Neural cell (in vitro differentiated cells): Measurements from ENCODE around the gene TSNAX. TPM values are rescaled to one million over a fixed set of nuclear protein-coding genes. Genes with fewer than 3 reads are reported as not detected.

Experiments
- H2AFZ ChIP-seq: fragments of 200-600, 300-800 bp; sonication (generic), shearing (Covaris generic); 2 replicates; pipeline ENCODE4 v1.6.0; 2014; ENCODE audit warnings: low read depth, mild to moderate bottlenecking, antibody characterized with exemption, low read length, moderate library complexity
- H3F3A ChIP-seq: fragments of 200-600 bp; shearing (Covaris generic); 2 replicates; pipeline ENCODE4 v1.6.1; 2016; ENCODE audit warnings: mild to moderate bottlenecking, moderate library complexity, mixed read lengths, antibody characterized with exemption, low read length; ENCODE audit not compliant: insufficient read depth, poor library complexity, severe bottlenecking
- H3K27ac ChIP-seq: fragments of 200-600, 300-800 bp; sonication (generic), shearing (Covaris generic); 2 replicates; pipeline ENCODE4 v1.5.1; 2014; ENCODE audit warnings: mild to moderate bottlenecking, low read length, moderate library complexity
- H3K27me3 ChIP-seq: fragments of 300-800, 200-600 bp; sonication (generic), shearing (Covaris generic); 2 replicates; pipeline ENCODE4 v1.6.0; 2014; ENCODE audit warnings: mild to moderate bottlenecking, low read depth, low read length, moderate library complexity; ENCODE audit not compliant: insufficient read depth
- H3K36me3 ChIP-seq: fragments of 300-800, 200-600 bp; sonication (generic), shearing (Covaris generic); 2 replicates; pipeline ENCODE4 v1.5.1; 2014; ENCODE audit warnings: mild to moderate bottlenecking, antibody characterized with exemption, low read length, moderate library complexity; ENCODE audit not compliant: insufficient read depth
- H3K4me2 ChIP-seq: fragments of 300-800, 200-600 bp; sonication (generic), shearing (Covaris generic); 2 replicates; pipeline ENCODE4 v1.6.0; 2014; ENCODE audit warnings: mild to moderate bottlenecking, low read length
- H3K4me3 ChIP-seq: fragments of 300-800, 200-600 bp; sonication (generic), shearing (Covaris generic); 2 replicates; pipeline ENCODE4 v1.5.1; 2014; ENCODE audit warnings: mild to moderate bottlenecking, low read length, moderate library complexity
- H3K79me2 ChIP-seq: fragments of 200-600 bp; shearing (Covaris generic); replicated peaks from 2 replicates; pipeline ENCODE4 v1.6.0; 2014; ENCODE audit warnings: mild to moderate bottlenecking, low read length, moderate library complexity; ENCODE audit not compliant: insufficient read depth
- H3K9ac ChIP-seq: fragments of 300-800, 200-600 bp; sonication (generic), shearing (Covaris generic); 2 replicates; pipeline ENCODE4 v1.6.1; 2016; ENCODE audit warnings: mild to moderate bottlenecking, low read length, mixed read lengths
- H3K9me2 ChIP-seq: fragments of 200-600 bp; shearing (Covaris generic); 2 replicates; pipeline ENCODE4 v1.6.1; 2016; ENCODE audit warnings: mild to moderate bottlenecking, low read length, mixed read lengths; ENCODE audit not compliant: insufficient read depth
- H3K9me3 ChIP-seq: fragments of 200-600, 300-800 bp; sonication (generic), shearing (Covaris generic); 2 replicates; pipeline ENCODE4 v1.6.1; 2016; ENCODE audit warnings: mild to moderate bottlenecking, mixed run types, low read length, moderate library complexity, mixed read lengths
- H4K20me1 ChIP-seq: fragments of 200-600 bp; shearing (Covaris generic); 2 replicates; pipeline ENCODE4 v1.6.1; 2016; ENCODE audit warnings: mild to moderate bottlenecking, mixed run types; ENCODE audit not compliant: insufficient read depth
- EP300 ChIP-seq: fragments of 450-650 bp; conservative IDR thresholded peaks from 2 replicates; pipeline ENCODE4 v1.6.1; 2014; ENCODE audit warnings: antibody characterized with exemption, mild to moderate bottlenecking, moderate library complexity; ENCODE audit not compliant: poor library complexity, severe bottlenecking
- EZH2 ChIP-seq: fragments of 200-600, 300-800 bp; shearing (Covaris generic), sonication (generic); IDR thresholded peaks from 2 replicates; pipeline ENCODE4 v1.6.1; 2014; ENCODE audit warnings: antibody characterized with exemption, low read length, borderline replicate concordance, mild to moderate bottlenecking; ENCODE audit not compliant: insufficient read depth, poor library complexity, severe bottlenecking
- MXI1 ChIP-seq: fragments of 450-650 bp; conservative IDR thresholded peaks from 2 replicates; pipeline ENCODE4 v1.6.1; 2014; ENCODE audit warnings: antibody characterized with exemption, mild to moderate bottlenecking; ENCODE audit not compliant: poor library complexity, severe bottlenecking
- POLR2AphosphoS5 ChIP-seq: IDR thresholded peaks from 2 replicates; pipeline ENCODE4 v1.6.1; 2012
- RAD21 ChIP-seq: fragments of 450-650 bp; conservative IDR thresholded peaks from 2 replicates; pipeline ENCODE4 v1.6.1; 2014; ENCODE audit warnings: antibody characterized with exemption, mild to moderate bottlenecking, moderate library complexity
- SMC3 ChIP-seq: fragments of 450-650 bp; conservative IDR thresholded peaks from 2 replicates; pipeline ENCODE4 v1.6.1; 2014; ENCODE audit warnings: antibody characterized with exemption, mild to moderate bottlenecking, moderate library complexity; ENCODE audit not compliant: poor library complexity
- TAF1 ChIP-seq: IDR thresholded peaks from 2 replicates; pipeline ENCODE4 v1.6.1; 2012; ENCODE audit warnings: low read depth
- polyA plus RNA-seq: library from polyadenylated mRNA; depleted of rRNA; stranded (reverse); fragments of >200 nt; gene quantifications from 2 replicates; pipeline ENCODE4 v1.2.3, GENCODE V29; 2014
- TF ChIP-seq, protein P1 (sequence below): IDR thresholded peaks from 2 replicates; pipeline ENCODE4 v1.6.1; 2012; ENCODE audit warnings: borderline replicate concordance
- TF ChIP-seq, protein P2 (sequence below): fragments of 450-650 bp; IDR thresholded peaks from 2 replicates; pipeline ENCODE4 v1.5.1; 2014; ENCODE audit warnings: antibody characterized with exemption, mild to moderate bottlenecking, moderate library complexity; ENCODE audit not compliant: poor library complexity, severe bottlenecking

The TSNAX gene
- polyA plus RNA-seq, 1 donor from 2014 or later, result 55.2 TPM

DNA sequence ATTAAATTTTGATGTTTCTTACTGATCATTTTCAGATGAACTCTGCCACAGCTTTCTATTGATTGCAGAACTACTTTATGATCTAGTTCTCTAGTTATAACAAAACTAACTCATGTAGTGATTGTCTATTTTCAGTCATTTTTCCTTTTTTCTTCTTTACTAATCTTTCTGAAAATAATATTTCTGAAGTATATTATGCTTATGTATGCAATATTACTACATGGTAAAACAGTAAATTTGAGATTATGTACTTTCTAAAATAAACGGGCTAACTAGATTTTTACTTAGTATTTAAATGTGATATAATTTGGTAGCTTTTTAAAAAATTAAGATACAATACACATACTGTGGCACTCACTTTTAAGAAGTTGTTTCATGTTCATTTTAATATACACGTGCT, 7.6 kb downstream of the TSNAX start:
- H3K4me3 ChIP-seq, result no peak overlapping the region
- no peaks in the 10 kb centered on the region for H4K20me1 ChIP-seq
- peaks cover 43% of the 10 kb centered on the region for H3K79me2 ChIP-seq
- no peak overlapping the region for H3K9ac ChIP-seq
- no peak for TF ChIP-seq EZH2
- no peak for TF ChIP-seq SMC3
- no peak for TF ChIP-seq TAF1
- TF ChIP-seq RAD21, result no peak
- TF ChIP-seq POLR2AphosphoS5, result no peak
- TF ChIP-seq, protein P1, sequence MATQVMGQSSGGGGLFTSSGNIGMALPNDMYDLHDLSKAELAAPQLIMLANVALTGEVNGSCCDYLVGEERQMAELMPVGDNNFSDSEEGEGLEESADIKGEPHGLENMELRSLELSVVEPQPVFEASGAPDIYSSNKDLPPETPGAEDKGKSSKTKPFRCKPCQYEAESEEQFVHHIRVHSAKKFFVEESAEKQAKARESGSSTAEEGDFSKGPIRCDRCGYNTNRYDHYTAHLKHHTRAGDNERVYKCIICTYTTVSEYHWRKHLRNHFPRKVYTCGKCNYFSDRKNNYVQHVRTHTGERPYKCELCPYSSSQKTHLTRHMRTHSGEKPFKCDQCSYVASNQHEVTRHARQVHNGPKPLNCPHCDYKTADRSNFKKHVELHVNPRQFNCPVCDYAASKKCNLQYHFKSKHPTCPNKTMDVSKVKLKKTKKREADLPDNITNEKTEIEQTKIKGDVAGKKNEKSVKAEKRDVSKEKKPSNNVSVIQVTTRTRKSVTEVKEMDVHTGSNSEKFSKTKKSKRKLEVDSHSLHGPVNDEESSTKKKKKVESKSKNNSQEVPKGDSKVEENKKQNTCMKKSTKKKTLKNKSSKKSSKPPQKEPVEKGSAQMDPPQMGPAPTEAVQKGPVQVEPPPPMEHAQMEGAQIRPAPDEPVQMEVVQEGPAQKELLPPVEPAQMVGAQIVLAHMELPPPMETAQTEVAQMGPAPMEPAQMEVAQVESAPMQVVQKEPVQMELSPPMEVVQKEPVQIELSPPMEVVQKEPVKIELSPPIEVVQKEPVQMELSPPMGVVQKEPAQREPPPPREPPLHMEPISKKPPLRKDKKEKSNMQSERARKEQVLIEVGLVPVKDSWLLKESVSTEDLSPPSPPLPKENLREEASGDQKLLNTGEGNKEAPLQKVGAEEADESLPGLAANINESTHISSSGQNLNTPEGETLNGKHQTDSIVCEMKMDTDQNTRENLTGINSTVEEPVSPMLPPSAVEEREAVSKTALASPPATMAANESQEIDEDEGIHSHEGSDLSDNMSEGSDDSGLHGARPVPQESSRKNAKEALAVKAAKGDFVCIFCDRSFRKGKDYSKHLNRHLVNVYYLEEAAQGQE, result no peak
- TF ChIP-seq, protein P2, sequence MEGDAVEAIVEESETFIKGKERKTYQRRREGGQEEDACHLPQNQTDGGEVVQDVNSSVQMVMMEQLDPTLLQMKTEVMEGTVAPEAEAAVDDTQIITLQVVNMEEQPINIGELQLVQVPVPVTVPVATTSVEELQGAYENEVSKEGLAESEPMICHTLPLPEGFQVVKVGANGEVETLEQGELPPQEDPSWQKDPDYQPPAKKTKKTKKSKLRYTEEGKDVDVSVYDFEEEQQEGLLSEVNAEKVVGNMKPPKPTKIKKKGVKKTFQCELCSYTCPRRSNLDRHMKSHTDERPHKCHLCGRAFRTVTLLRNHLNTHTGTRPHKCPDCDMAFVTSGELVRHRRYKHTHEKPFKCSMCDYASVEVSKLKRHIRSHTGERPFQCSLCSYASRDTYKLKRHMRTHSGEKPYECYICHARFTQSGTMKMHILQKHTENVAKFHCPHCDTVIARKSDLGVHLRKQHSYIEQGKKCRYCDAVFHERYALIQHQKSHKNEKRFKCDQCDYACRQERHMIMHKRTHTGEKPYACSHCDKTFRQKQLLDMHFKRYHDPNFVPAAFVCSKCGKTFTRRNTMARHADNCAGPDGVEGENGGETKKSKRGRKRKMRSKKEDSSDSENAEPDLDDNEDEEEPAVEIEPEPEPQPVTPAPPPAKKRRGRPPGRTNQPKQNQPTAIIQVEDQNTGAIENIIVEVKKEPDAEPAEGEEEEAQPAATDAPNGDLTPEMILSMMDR, result no peak
- TF ChIP-seq MXI1, result no peak
- no peak for TF ChIP-seq EP300
- no peaks in the 10 kb centered on the region for H3F3A ChIP-seq
- no peak overlapping the region for H2AFZ ChIP-seq
- no peak overlapping the region for H3K4me2 ChIP-seq
- no peaks in the 10 kb centered on the region for H3K27me3 ChIP-seq
- H3K9me2 ChIP-seq, result no peaks in the 10 kb centered on the region
- no peaks in the 10 kb centered on the region for H3K9me3 ChIP-seq
- no peak overlapping the region for H3K27ac ChIP-seq
- H3K36me3 ChIP-seq, result no peaks in the 10 kb centered on the region

DNA sequence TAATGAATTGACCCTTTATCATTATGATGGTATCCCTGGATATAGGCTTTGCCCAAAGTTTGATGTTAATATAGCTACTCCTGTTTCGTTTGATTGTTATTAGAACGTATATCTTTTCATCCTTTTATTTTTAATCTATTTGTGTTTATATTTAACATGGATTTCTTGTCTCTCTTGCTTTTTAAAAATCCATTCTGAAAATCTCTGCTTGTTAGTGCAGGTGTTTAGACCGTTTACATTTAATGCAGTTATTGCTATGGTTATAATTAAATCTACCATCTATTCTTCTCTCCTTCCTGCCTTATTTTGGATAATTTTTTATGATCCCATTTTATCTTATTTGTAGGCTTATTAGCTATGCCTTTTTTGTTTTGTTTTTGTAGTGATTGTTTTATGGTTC, 12.4 kb downstream of the TSNAX start:
- TF ChIP-seq, protein P1, result no peak
- TF ChIP-seq EZH2 (no peak), EP300 (no peak), SMC3 (no peak), RAD21 (no peak), TAF1 (no peak), MXI1 (no peak), POLR2AphosphoS5 (no peak)
- TF ChIP-seq, protein P2, result no peak
- no peaks in the 10 kb centered on the region for H3K9me2 ChIP-seq
- H3K27ac ChIP-seq, result no peak overlapping the region
- no peak overlapping the region for H2AFZ ChIP-seq
- H3K9ac ChIP-seq, result no peak overlapping the region
- H3K4me3 ChIP-seq, result no peak overlapping the region
- no peaks in the 10 kb centered on the region for H3K36me3 ChIP-seq
- no peaks in the 10 kb centered on the region for H4K20me1 ChIP-seq
- no peaks in the 10 kb centered on the region for H3K9me3 ChIP-seq
- H3K79me2 ChIP-seq, result peaks cover 12% of the 10 kb centered on the region
- no peaks in the 10 kb centered on the region for H3K27me3 ChIP-seq
- H3K4me2 ChIP-seq, result no peak overlapping the region
- H3F3A ChIP-seq, result no peaks in the 10 kb centered on the region
